HEK293T (cell line): ENCODE measurements around the gene NUMBL.

ENCODE experiments used
- CTCF ChIA-PET: fragments of 350-600 bp; formaldehyde crosslinking; extraction: SDS; loops from one replicate; lab custom pipeline; 2021; ENCODE audit warnings: antibody characterized with exemption, inconsistent platforms; lab: Yijun Ruan, JAX
- POLR2A ChIA-PET: fragments of 350-600 bp; formaldehyde crosslinking; extraction: SDS; loops from one replicate; lab custom pipeline; 2020; ENCODE audit warnings: antibody characterized with exemption, inconsistent platforms; lab: Yijun Ruan, JAX
- DNase-seq: peaks from one replicate; pipeline ENCODE4 v3.0.0; 2012; ENCODE audit warnings: mixed read lengths; ENCODE audit errors: extremely low spot score
- ARNT ChIP-seq: fragments of 450-650 bp; IDR thresholded peaks from 2 replicates; pipeline ENCODE4 v1.6.1; 2017; ENCODE audit warnings: mild to moderate bottlenecking
- BHLHE40 ChIP-seq: fragments of 450-650 bp; IDR thresholded peaks from 2 replicates; pipeline ENCODE4 v1.6.1; 2016; ENCODE audit warnings: mild to moderate bottlenecking, moderate library complexity, borderline replicate concordance
- CTBP1 ChIP-seq: fragments of 450-650 bp; IDR thresholded peaks from 2 replicates; pipeline ENCODE4 v1.6.1; 2016; ENCODE audit warnings: borderline replicate concordance
- ELF4 ChIP-seq: fragments of 450-650 bp; IDR thresholded peaks from 2 replicates; pipeline ENCODE4 v1.6.1; 2017; ENCODE audit warnings: antibody characterized with exemption
- FOXA1 ChIP-seq: fragments of 450-650 bp; IDR thresholded peaks from 2 replicates; pipeline ENCODE4 v1.6.1; 2016; ENCODE audit warnings: mild to moderate bottlenecking
- FOXK2 ChIP-seq: fragments of 450-650 bp; IDR thresholded peaks from 2 replicates; pipeline ENCODE4 v1.6.1; 2016; ENCODE audit warnings: mild to moderate bottlenecking
- FOXM1 ChIP-seq: fragments of 450-650 bp; IDR thresholded peaks from 2 replicates; pipeline ENCODE4 v1.6.1; 2017; ENCODE audit warnings: mild to moderate bottlenecking, borderline replicate concordance
- HDGF ChIP-seq: fragments of 450-650 bp; IDR thresholded peaks from 2 replicates; pipeline ENCODE4 v1.6.1; 2017; ENCODE audit warnings: antibody characterized with exemption, borderline replicate concordance
- L3MBTL2 ChIP-seq: fragments of 450-650 bp; conservative IDR thresholded peaks from 2 replicates; pipeline ENCODE4 v1.6.1; 2016; ENCODE audit warnings: mild to moderate bottlenecking
- LEF1 ChIP-seq: fragments of 450-650 bp; IDR thresholded peaks from 2 replicates; pipeline ENCODE4 v1.6.1; 2017; ENCODE audit warnings: mild to moderate bottlenecking, borderline replicate concordance
- NFRKB ChIP-seq: fragments of 450-650 bp; IDR thresholded peaks from 2 replicates; pipeline ENCODE4 v1.6.1; 2016; ENCODE audit warnings: mild to moderate bottlenecking, moderate library complexity
- PKNOX1 ChIP-seq: fragments of 450-650 bp; IDR thresholded peaks from 2 replicates; pipeline ENCODE4 v1.6.1; 2016
- SP1 ChIP-seq: fragments of 450-650 bp; IDR thresholded peaks from 2 replicates; pipeline ENCODE4 v1.6.1; 2017
- SUZ12 ChIP-seq: fragments of 450-650 bp; IDR thresholded peaks from 2 replicates; pipeline ENCODE4 v1.6.1; 2016; ENCODE audit warnings: mild to moderate bottlenecking
- TARDBP ChIP-seq: fragments of 450-650 bp; IDR thresholded peaks from 2 replicates; pipeline ENCODE4 v1.6.1; 2016
- ZNF384 ChIP-seq: fragments of 450-650 bp; IDR thresholded peaks from 2 replicates; pipeline ENCODE4 v1.6.1; 2016

Gene NUMBL

GRCh38 chr19:40672038-40672437 is 18.4 kb downstream of the NUMBL start:
- CTCF ChIA-PET = no interaction called here
- TF ChIP-seq FOXK2 (no peak), L3MBTL2 (no peak), ELF4 (no peak), ARNT (no peak), NFRKB (no peak), BHLHE40 (no peak), SP1 (no peak), TARDBP (no peak)
- no peak for DNase-seq
- POLR2A ChIA-PET = interaction anchor here (0.7 kb wide), 1 partner anchor 343 kb away, joined by 3 read pairs; no protein-coding TSS in a partner anchor

- DNase-seq = no peak
- TF ChIP-seq NFRKB = no peak
- POLR2A ChIA-PET = interaction anchor here (0.7 kb wide), 1 partner anchor 344 kb away, joined by 3 read pairs; no protein-coding TSS in a partner anchor
- CTCF ChIA-PET = no interaction called here
Observed at GRCh38 chr19:40671404-40671803, 19.0 kb downstream of the NUMBL start.

- no peak for TF ChIP-seq CTBP1
- TF ChIP-seq FOXM1 = no peak
- TF ChIP-seq ELF4 = no peak
- no peak for TF ChIP-seq FOXA1
- no peak for TF ChIP-seq L3MBTL2
- TF ChIP-seq ARNT = no peak
- TF ChIP-seq LEF1 = no peak
- TF ChIP-seq NFRKB = no peak
- no peak for TF ChIP-seq BHLHE40
- no peak for TF ChIP-seq ZNF384
- no peak for TF ChIP-seq PKNOX1
- no peak for TF ChIP-seq TARDBP
- no peak for TF ChIP-seq HDGF
- TF ChIP-seq FOXK2 = no peak
- CTCF ChIA-PET = no interaction called here
- no peak for DNase-seq
- POLR2A ChIA-PET = no interaction called here
Observed at GRCh38 chr19:40668991-40669614, 21.3 kb downstream of the NUMBL start.

- TF ChIP-seq NFRKB (no peak), L3MBTL2 (no peak), FOXA1 (no peak)
- no peak for DNase-seq
- ChIA-PET CTCF (no interaction called here), POLR2A (no interaction called here)
Observed at GRCh38 chr19:40667602-40668001, 22.8 kb downstream of the NUMBL start.

- no peak for TF ChIP-seq PKNOX1
- TF ChIP-seq SUZ12 = no peak
- TF ChIP-seq TARDBP = no peak
- TF ChIP-seq ZNF384 = no peak
- no peak for TF ChIP-seq FOXK2
- no peak for TF ChIP-seq CTBP1
- TF ChIP-seq SP1 = no peak
- TF ChIP-seq ARNT = no peak
- no peak for TF ChIP-seq LEF1
- no peak for TF ChIP-seq HDGF
- TF ChIP-seq ELF4 = no peak
- TF ChIP-seq L3MBTL2 = no peak
- no peak for TF ChIP-seq BHLHE40
- TF ChIP-seq FOXA1 = no peak
- no peak for TF ChIP-seq FOXM1
- no peak for TF ChIP-seq NFRKB
- POLR2A ChIA-PET = no interaction called here
- CTCF ChIA-PET = no interaction called here
- no peak for DNase-seq
Observed at GRCh38 chr19:40666803-40667438, 23.5 kb downstream of the NUMBL start.

GRCh38 chr19:40663695-40664692 is 26.5 kb downstream of the NUMBL start:
- CTCF ChIA-PET = interaction anchor here (0.6 to 1.3 kb wide), 8 partner anchors 18 to 221 kb away, joined by 3 to 7 read pairs (median 3); partner anchors contain the start of gene ACTMAP
- TF ChIP-seq BHLHE40 (no peak), LEF1 (no peak), SUZ12 (no peak), CTBP1 (no peak), FOXA1 (no peak), L3MBTL2 (no peak), HDGF (no peak), ARNT (no peak)
- DNase-seq = no peak
- POLR2A ChIA-PET = interaction anchor here (0.7 to 1.9 kb wide), 9 partner anchors 18 to 600 kb away, joined by 3 to 8 read pairs (median 3); partner anchors contain the start of genes ACTMAP and RAB4B
